Thyroid gland (tissue), 4 donors: ENCODE results near the gene NATD1.

Source experiments
- CTCF ChIP-seq, 6 experiments: fragments of 200-600 bp in 3 of 6; fragments of 450-650 bp in 3 of 6; sonication (generic) in 3 of 6; IDR thresholded peaks; one replicate each; pipeline ENCODE4 v1.5.1; 2016 to 2019; ENCODE audit warnings: antibody characterized with exemption in 6 of 6, mild to moderate bottlenecking in 2 of 6, inconsistent platforms in 1 of 6, moderate library complexity in 1 of 6
- POLR2A ChIP-seq, 2 donors: fragments of 450-650 bp; IDR thresholded peaks; one replicate each; pipeline ENCODE4 v1.6.1; 2017; ENCODE audit warnings: antibody characterized with exemption in 2 of 2, mild to moderate bottlenecking in 2 of 2, moderate library complexity in 1 of 2

- no peak for TF ChIP-seq CTCF (IDR thresholded peaks at IDR 0.05)
- TF ChIP-seq POLR2A (IDR thresholded peaks at IDR 0.05) = no peak
These were observed 868 bp downstream of the NATD1 start for GRCh38 chr17:21252289-21252795.
